Measurements from ENCODE around the gene OTUB2.

- TF ChIP-seq EZH2 (IDR thresholded peaks at IDR 0.05; ENCODE audit: borderline replicate concordance, low read depth, low read length, severe bottlenecking) (no peak), CTCF (IDR thresholded peaks at IDR 0.05; ENCODE audit: borderline replicate concordance, extremely low read depth, low read length, poor library complexity, severe bottlenecking) (no peak)
These were observed 32.8 kb upstream of the OTUB2 start for GRCh38 chr14:93993382-93993781.

Measured in DND-41 (cell line).